ENCODE measurements around the gene C1QTNF6. TPM values are rescaled to one million over a fixed set of nuclear protein-coding genes. Genes with fewer than 3 reads are reported as not detected.
A peak's percentile ranks its signal among the peaks of the same experiment; 100 is the strongest.

Gene C1QTNF6
- total and polyA plus RNA-seq, 8 donors = 1.2 to 10.9 (median 3.0) TPM

GRCh38 chr22:37194750-37195149, 6.7 kb upstream of the C1QTNF6 start:
- DNase-seq (no peak), FAIRE-seq (no peak), ATAC-seq (no peak)
- 72 to 80% methylated on average over 3 of the region's 3 CpGs for WGBS, 2 donors
- no peaks in the 10 kb centered on the region for H3K27me3 ChIP-seq
- H3K9me3 ChIP-seq = no peaks in the 10 kb centered on the region
- intact Hi-C loops (cut with DNase I) = no loop called here
- no peaks in the 10 kb centered on the region for H3K36me3 ChIP-seq
- peaks cover 22 to 23% (median 23%) of the 10 kb centered on the region in 3 donors for H3K4me1 ChIP-seq
- H3K4me3 ChIP-seq = no peak overlapping the region
- no peak overlapping the region for H3K27ac ChIP-seq
- no peak for TF ChIP-seq CTCF (IDR thresholded peaks at IDR 0.05)

- 81 to 82% methylated on average over 10 of the region's 10 CpGs for WGBS, 2 donors
- Histone ChIP-seq H3K4me3 (no peak overlapping the region), H3K27ac (peak overlapping the region in 1 of 4 donors; percentile 2), H3K36me3 (no peaks in the 10 kb centered on the region), H3K4me1 (peaks cover 20 to 22% (median 20%) of the 10 kb centered on the region in 3 donors), H3K9me3 (no peaks in the 10 kb centered on the region), H3K27me3 (no peaks in the 10 kb centered on the region)
- ATAC-seq (no peak), FAIRE-seq (no peak), DNase-seq (no peak)
- no peak for TF ChIP-seq CTCF (IDR thresholded peaks at IDR 0.05)
- intact Hi-C loops (cut with DNase I) = no loop called here
These were observed 5.7 kb upstream of the C1QTNF6 start for GRCh38 chr22:37193629-37194191.

- no peaks in the 10 kb centered on the region for H3K27me3 ChIP-seq
- no peak overlapping the region for H3K27ac ChIP-seq
- no peaks in the 10 kb centered on the region for H3K9me3 ChIP-seq
- FAIRE-seq (no peak), ATAC-seq (no peak), DNase-seq (no peak)
- intact Hi-C loops (cut with DNase I) = no loop called here
- H3K4me3 ChIP-seq = no peak overlapping the region
- H3K36me3 ChIP-seq = no peaks in the 10 kb centered on the region
- peaks cover 14 to 16% (median 14%) of the 10 kb centered on the region in 3 donors for H3K4me1 ChIP-seq
- no peak for TF ChIP-seq CTCF (IDR thresholded peaks at IDR 0.05)
- WGBS, 2 donors = 96 to 98% methylated on average over 1 of the region's 1 CpG
These were observed 4.7 kb upstream of the C1QTNF6 start for GRCh38 chr22:37192741-37193140.

GRCh38 chr22:37192204-37192603, 4.2 kb upstream of the C1QTNF6 start:
- intact Hi-C loops (cut with DNase I) = no loop called here
- Histone ChIP-seq H3K36me3 (no peaks in the 10 kb centered on the region), H3K4me1 (peaks cover 9 to 14% (median 9%) of the 10 kb centered on the region in 3 donors), H3K27ac (no peak overlapping the region), H3K4me3 (no peak overlapping the region), H3K27me3 (no peaks in the 10 kb centered on the region), H3K9me3 (no peaks in the 10 kb centered on the region)
- no peak for DNase-seq
- no peak for FAIRE-seq
- 54% methylated on average over 2 of the region's 2 CpGs for WGBS, 2 donors
- no peak for TF ChIP-seq CTCF (IDR thresholded peaks at IDR 0.05)
- ATAC-seq = no peak

- Histone ChIP-seq H3K4me3 (no peak overlapping the region), H3K27ac (no peak overlapping the region), H3K4me1 (peaks cover 0 to 6% (median 0%) of the 10 kb centered on the region in 3 donors), H3K36me3 (no peaks in the 10 kb centered on the region), H3K9me3 (no peaks in the 10 kb centered on the region), H3K27me3 (no peaks in the 10 kb centered on the region)
- TF ChIP-seq CTCF (IDR thresholded peaks at IDR 0.05) = no peak
- FAIRE-seq (no peak), ATAC-seq (no peak), DNase-seq (no peak)
- 57 to 91% methylated on average over 4 of the region's 4 CpGs for WGBS, 2 donors
- intact Hi-C loops (cut with DNase I) = no loop called here
These were observed 2.3 kb upstream of the C1QTNF6 start for GRCh38 chr22:37190262-37190780.

Measured in pancreas (tissue), 10 donors.